H1 (cell line): Measurements from ENCODE around the gene TTC13. TPM values are rescaled to one million over a fixed set of nuclear protein-coding genes. Genes with fewer than 3 reads are reported as not detected.

Source experiments
- CTCF ChIA-PET: fragments of 300-600 bp; sonication (Branson Sonifier 250); formaldehyde crosslinking; loops from one replicate; lab custom pipeline; 2021; ENCODE audit not compliant: partially characterized antibody; lab: Charles Lee
- POLR2A ChIA-PET: fragments of 300-600 bp; sonication (Branson Sonifier 250); formaldehyde crosslinking; loops from one replicate; lab custom pipeline; 2021; ENCODE audit warnings: inconsistent platforms; ENCODE audit not compliant: partially characterized antibody; lab: Charles Lee
- DNase-seq, 2 experiments: peaks; one replicate each; pipeline versions ENCODE4 v3.0.0 to v3.0.0-alpha.2; 2010 to 2022; ENCODE audit warnings: low spot score in 2 of 2, low read depth in 1 of 2, mixed read lengths in 1 of 2
- FAIRE-seq: peaks from 2 replicates; lab custom pipeline; 2011; peaks lifted over from hg19 to GRCh38; lab: Jason Lieb, UNC
- H2AFZ ChIP-seq: 2 replicates; pipeline ENCODE4 v1.8.1; 2012; ENCODE audit warnings: low read length, inconsistent platforms
- H2AK5ac ChIP-seq: 2 replicates; pipeline ENCODE4 v1.6.1; 2013; ENCODE audit warnings: low read depth, low read length
- H2BK120ac ChIP-seq: replicated peaks from 2 replicates; pipeline ENCODE3; 2013; ENCODE audit warnings: low read depth, low read length, inconsistent platforms
- H2BK12ac ChIP-seq: 2 replicates; pipeline ENCODE4 v1.6.1; 2013; ENCODE audit warnings: low read depth, low read length
- H2BK15ac ChIP-seq: 2 replicates; pipeline ENCODE4 v1.6.1; 2013; ENCODE audit warnings: low read length
- H2BK20ac ChIP-seq: 2 replicates; pipeline ENCODE4 v1.6.1; 2013; ENCODE audit warnings: low read length
- H2BK5ac ChIP-seq: 2 replicates; pipeline ENCODE4 v1.6.1; 2013; ENCODE audit warnings: low read depth, low read length
- H3K14ac ChIP-seq: 2 replicates; pipeline ENCODE4 v1.6.1; 2013; ENCODE audit warnings: inconsistent platforms; ENCODE audit not compliant: insufficient read length
- H3K18ac ChIP-seq: 2 replicates; pipeline ENCODE4 v1.6.1; 2013; ENCODE audit warnings: low read length; ENCODE audit errors: extremely low read depth
- H3K23ac ChIP-seq: 2 replicates; pipeline ENCODE4 v1.6.1; 2013; ENCODE audit warnings: inconsistent platforms; ENCODE audit not compliant: insufficient read length
- H3K23me2 ChIP-seq: 2 replicates; pipeline ENCODE4 v1.6.1; 2013; ENCODE audit warnings: low read depth, low read length
- H3K27ac ChIP-seq: 2 replicates; pipeline ENCODE4 v1.6.1; 2011; ENCODE audit warnings: low read depth, low read length, inconsistent platforms
- H3K27me3 ChIP-seq, 4 experiments: replicated peaks in 1 of 4; 1 replicate in 1 of 4; 2 replicates in 3 of 4; pipeline versions ENCODE4 v1.6.1 to v1.8.1; 2011 to 2013; ENCODE audit warnings: low read length in 3 of 4, mild to moderate bottlenecking in 3 of 4, inconsistent platforms in 2 of 4, mixed read lengths in 2 of 4, moderate library complexity in 1 of 4; ENCODE audit not compliant: control insufficient read depth in 3 of 4, insufficient read depth in 3 of 4; ENCODE audit errors: extremely low read depth in 1 of 4
- H3K36me3 ChIP-seq, 4 experiments: 2 replicates each; pipeline versions ENCODE4 v1.6.1 to v1.8.1; 2011 to 2013; ENCODE audit warnings: mild to moderate bottlenecking in 4 of 4, low read length in 3 of 4, moderate library complexity in 2 of 4, control low read depth in 1 of 4, inconsistent platforms in 1 of 4; ENCODE audit not compliant: insufficient read depth in 4 of 4, control insufficient read depth in 2 of 4
- H3K4ac ChIP-seq: replicated peaks from 2 replicates; pipeline ENCODE3; 2013; ENCODE audit warnings: low read length, low read depth, mixed read lengths, inconsistent platforms; ENCODE audit not compliant: insufficient read length
- H3K4me1 ChIP-seq, 4 experiments: replicated peaks in 1 of 4; 1 replicate in 1 of 4; 2 replicates in 3 of 4; pipeline versions ENCODE4 v1.6.1 to v1.8.1; 2011 to 2013; ENCODE audit warnings: low read length in 3 of 4, inconsistent platforms in 2 of 4, mixed read lengths in 1 of 4; ENCODE audit not compliant: insufficient read depth in 4 of 4, control insufficient read depth in 3 of 4
- H3K4me2 ChIP-seq, 2 experiments: 2 replicates each; pipeline versions ENCODE4 v1.6.1 to v1.8.1; 2011 to 2013; ENCODE audit warnings: low read depth in 2 of 2, low read length in 2 of 2, control low read depth in 1 of 2, inconsistent platforms in 1 of 2, mild to moderate bottlenecking in 1 of 2; ENCODE audit not compliant: insufficient read depth in 1 of 2
- H3K4me3 ChIP-seq, 4 experiments: fragments of 200-600, 300-600 bp in 1 of 4; sonication (generic), shearing (Covaris generic), sonication (Bioruptor Twin) in 1 of 4; 2 replicates each; pipeline versions ENCODE4 v1.5.1 to v1.8.1; 2011 to 2016; ENCODE audit warnings: low read length in 4 of 4, low read depth in 3 of 4, control low read depth in 2 of 4, inconsistent platforms in 2 of 4, mild to moderate bottlenecking in 2 of 4, mixed read lengths in 1 of 4, moderate library complexity in 1 of 4; ENCODE audit not compliant: insufficient read depth in 2 of 4; ENCODE audit errors: extremely low read depth in 1 of 4
- H3K56ac ChIP-seq: replicated peaks from 2 replicates; pipeline ENCODE3; 2013; ENCODE audit warnings: low read depth, mild to moderate bottlenecking, mixed read lengths, low read length, inconsistent platforms; ENCODE audit not compliant: insufficient read length
- H3K79me1 ChIP-seq: 2 replicates; pipeline ENCODE4 v1.6.1; 2013; ENCODE audit warnings: low read depth, low read length, control low read depth
- H3K79me2 ChIP-seq, 2 experiments: 2 replicates each; pipeline versions ENCODE4 v1.6.1 to v1.8.1; 2012 to 2013; ENCODE audit warnings: low read length in 2 of 2, mild to moderate bottlenecking in 2 of 2, inconsistent platforms in 1 of 2; ENCODE audit not compliant: insufficient read depth in 2 of 2, control insufficient read depth in 1 of 2
- H3K9ac ChIP-seq, 4 experiments: replicated peaks in 1 of 4; 1 replicate in 1 of 4; 2 replicates in 3 of 4; pipeline versions ENCODE4 v1.6.1 to v1.8.1; 2011 to 2013; ENCODE audit warnings: low read depth in 3 of 4, low read length in 3 of 4, control low read depth in 2 of 4, mild to moderate bottlenecking in 2 of 4, moderate library complexity in 2 of 4, inconsistent platforms in 1 of 4; ENCODE audit errors: extremely low read depth in 1 of 4
- H3K9me3 ChIP-seq, 2 experiments: 2 replicates each; pipeline versions ENCODE4 v1.6.1 to v1.8.1; 2012 to 2013; ENCODE audit warnings: mild to moderate bottlenecking in 2 of 2, moderate library complexity in 2 of 2, control low read depth in 1 of 2, inconsistent platforms in 1 of 2, low read depth in 1 of 2, low read length in 1 of 2, mixed read lengths in 1 of 2; ENCODE audit not compliant: insufficient read depth in 2 of 2
- H4K20me1 ChIP-seq, 2 experiments: replicated peaks in 1 of 2; 2 replicates each; pipeline versions ENCODE3 to v1.8.1; 2011 to 2013; ENCODE audit warnings: inconsistent platforms in 2 of 2, low read length in 2 of 2, mild to moderate bottlenecking in 1 of 2; ENCODE audit not compliant: insufficient read depth in 2 of 2, control insufficient read depth in 1 of 2
- H4K5ac ChIP-seq: 2 replicates; pipeline ENCODE4 v1.6.1; 2013; ENCODE audit warnings: low read length, low read depth, mixed read lengths, inconsistent platforms; ENCODE audit not compliant: insufficient read length
- H4K8ac ChIP-seq: 2 replicates; pipeline ENCODE4 v1.8.0; 2013; ENCODE audit warnings: mild to moderate bottlenecking, moderate library complexity, low read length, inconsistent platforms; ENCODE audit not compliant: insufficient read depth; ENCODE audit errors: extremely low read depth
- H4K91ac ChIP-seq: replicated peaks from 2 replicates; pipeline ENCODE3; 2013; ENCODE audit warnings: low read length, mixed read lengths, inconsistent platforms; ENCODE audit not compliant: insufficient read length
- CBX8 ChIP-seq: fragments of 300-800, 300-1000 bp; sonication (generic); IDR thresholded peaks from 2 replicates; pipeline ENCODE4 v1.7.1; 2016; ENCODE audit warnings: low read depth, low read length, borderline replicate concordance
- CREB1 ChIP-seq: IDR thresholded peaks from 2 replicates; pipeline ENCODE4 v1.6.1; 2012; ENCODE audit warnings: inconsistent platforms
- GABPA ChIP-seq: IDR thresholded peaks from 2 replicates; pipeline ENCODE4 v1.6.1; 2011; ENCODE audit warnings: mild to moderate bottlenecking, low read length, moderate library complexity, borderline replicate concordance; ENCODE audit not compliant: insufficient read depth
- RAD21 ChIP-seq, 2 experiments: IDR thresholded peaks in 1 of 2; conservative IDR thresholded peaks in 1 of 2; 2 replicates each; pipeline ENCODE4 v1.6.1; 2011; ENCODE audit warnings: low read depth in 2 of 2, low read length in 2 of 2, improper control_type of control experiment in 1 of 2, inconsistent platforms in 1 of 2, mild to moderate bottlenecking in 1 of 2, moderate library complexity in 1 of 2
- RFX5 ChIP-seq: IDR thresholded peaks from 2 replicates; pipeline ENCODE4 v1.6.1; 2011; ENCODE audit warnings: low read depth, low read length, improper control_type of control experiment, borderline replicate concordance
- TEAD4 ChIP-seq: IDR thresholded peaks from 2 replicates; pipeline ENCODE4 v1.6.1; 2012; ENCODE audit warnings: low read depth, low read length, inconsistent platforms, mixed read lengths
- WGBS, 2 experiments: shearing (Covaris generic) in 1 of 2; methylation state at CpG; one replicate each; pipeline versions ENCODE4 v1.1.6 to v1.1.7; 2013 to 2015; ENCODE audit warnings: low lambda C conversion rate in 2 of 2, mixed read lengths in 2 of 2, inconsistent platforms in 1 of 2, low coverage in 1 of 2, missing lambda C conversion rate in 1 of 2; ENCODE audit not compliant: insufficient replicate concordance in 2 of 2, insufficient coverage in 1 of 2, insufficient read length in 1 of 2; ENCODE audit errors: extremely low coverage in 1 of 2, missing lambda C conversion rate in 1 of 2; 5-methylcytosine and 5-hydroxymethylcytosine counted together
- polyA plus RNA-seq, 7 experiments: library from polyadenylated mRNA; depleted of rRNA in 3 of 7; stranded (reverse) in 5 of 7; unstranded in 2 of 7; fragments of >200 nt in 5 of 7; fragments of 200-250 nt in 2 of 7; gene quantifications; 1 replicate in 5 of 7; 2 replicates in 1 of 7; 4 replicates in 1 of 7; pipeline versions ENCODE4 v1.2.1 to v1.2.3, GENCODE V29; 2011 to 2013; ENCODE audit warnings: missing spikeins in 2 of 7, mixed read lengths in 2 of 7
- total RNA-seq: library from RNA; stranded (reverse); fragmentation: NEBNext Ultra II Directional; extraction: Animal tissue kit (Norgen Biotek cat#: 25700); gene quantifications from 2 replicates; pipeline ENCODE4 v1.2.1, GENCODE V29; 2021
- TF ChIP-seq, protein P1 (sequence below), 3 experiments: IDR thresholded peaks; 1 replicate in 2 of 3; 2 replicates in 1 of 3; pipeline versions ENCODE4 v1.5.1 to v1.6.1; 2011; ENCODE audit warnings: low read length in 3 of 3, mild to moderate bottlenecking in 3 of 3, inconsistent platforms in 2 of 3, low read depth in 1 of 3, moderate library complexity in 1 of 3; ENCODE audit not compliant: insufficient read depth in 1 of 3; ENCODE audit errors: control extremely low read depth in 1 of 3

TTC13 gene
- total and polyA plus RNA-seq, 2 of the 8 experiments (the other 6 are each of a cell fraction or from before 2014, with no cell fraction given) = 3.1 to 7.1 TPM

DNA sequence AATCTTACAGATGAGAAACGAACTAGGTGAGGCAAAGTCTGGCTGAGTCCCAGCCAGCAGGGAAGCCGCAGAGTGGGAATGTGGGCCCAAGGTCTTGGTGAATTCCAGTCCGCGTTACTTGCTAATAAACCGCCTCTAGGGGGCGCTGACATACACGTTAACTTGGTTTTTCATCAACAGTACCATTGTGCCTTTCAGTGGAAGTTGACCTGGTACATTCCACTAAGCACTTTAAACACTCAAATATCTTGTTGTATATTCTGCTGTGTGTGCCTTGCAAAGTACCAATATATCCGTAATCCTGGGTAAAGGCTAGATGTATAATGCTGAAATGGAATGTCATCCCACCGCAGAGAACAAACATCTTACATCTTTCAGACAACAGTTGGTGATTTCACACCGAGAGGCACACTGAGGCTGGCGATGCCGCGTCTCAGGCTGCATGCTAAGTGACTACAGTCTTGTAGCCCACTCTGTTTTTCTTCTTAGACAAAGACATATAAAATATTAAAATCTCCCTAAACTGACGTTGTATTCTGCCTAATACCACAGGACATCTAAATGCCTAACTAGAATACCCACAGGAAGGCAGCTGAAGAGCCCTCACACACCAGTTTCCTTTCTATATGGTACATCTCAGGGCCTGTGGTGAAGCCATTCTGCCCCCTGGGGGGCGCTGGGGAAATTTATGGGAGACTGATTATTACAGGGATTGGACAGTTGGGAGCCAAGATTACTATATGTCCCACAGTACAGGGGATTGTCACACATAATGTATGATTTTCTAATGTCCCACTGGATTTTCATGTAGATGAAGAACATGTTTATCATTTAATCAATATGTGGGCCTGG is 61.2 kb downstream of the TTC13 start:
- Histone ChIP-seq H3K9ac (no peak overlapping the region), H2AFZ (no peak overlapping the region), H2BK120ac (no peak overlapping the region), H2BK20ac (no peak overlapping the region), H3K18ac (no peak overlapping the region), H3K36me3 (no peaks in the 10 kb centered on the region; a peak in 3 of 8 replicates), H3K4ac (no peak overlapping the region), H3K79me2 (no peaks in the 10 kb centered on the region), H4K8ac (no peak overlapping the region), H3K56ac (no peak overlapping the region), H2AK5ac (no peak overlapping the region), H2BK12ac (no peak overlapping the region), H3K14ac (no peak overlapping the region), H2BK5ac (no peak overlapping the region), H4K91ac (no peak overlapping the region), H3K4me3 (no peak overlapping the region), H3K79me1 (no peaks in the 10 kb centered on the region), H3K4me2 (no peak overlapping the region), H3K23me2 (no peaks in the 10 kb centered on the region), H3K27me3 (no peaks in the 10 kb centered on the region), H3K27ac (no peak overlapping the region), H4K5ac (no peak overlapping the region), H3K9me3 (no peaks in the 10 kb centered on the region), H3K23ac (no peak overlapping the region), H3K4me1 (no peaks in the 10 kb centered on the region), H2BK15ac (no peak overlapping the region), H4K20me1 (no peaks in the 10 kb centered on the region)
- peak; percentile 74 for FAIRE-seq
- peak; percentile 58 to 86 for DNase-seq
- ChIA-PET POLR2A (no interaction called here), CTCF (interaction anchor here (0.6 to 2.5 kb wide), 30 partner anchors 8 to 294 kb away, joined by 3 to 13 read pairs (median 4); partner anchors contain the start of gene TTC13)
- WGBS, 2 experiments = 50% methylated on average over 15 of the region's 15 CpGs; no CpG with 5 or more reads in 1 of the 2 experiments
- TF ChIP-seq CREB1 = 0 out of 2 replicates have a peak, but pooled peaks have one; percentile 20
- no peak for TF ChIP-seq RFX5
- peak; percentile 74 to 85 for TF ChIP-seq RAD21 (IDR thresholded peaks at IDR 0.05 in 1 of 2, conservative IDR thresholded peaks at IDR 0.05 in 1 of 2; ENCODE audit: low read depth in 2 of 2, low read length in 2 of 2)
- TF ChIP-seq GABPA = 0 out of 2 replicates have a peak, but pooled peaks have one; percentile 33
- TF ChIP-seq CBX8 = no peak
- peak; percentile 80 for TF ChIP-seq TEAD4
- TF ChIP-seq, protein P1, sequence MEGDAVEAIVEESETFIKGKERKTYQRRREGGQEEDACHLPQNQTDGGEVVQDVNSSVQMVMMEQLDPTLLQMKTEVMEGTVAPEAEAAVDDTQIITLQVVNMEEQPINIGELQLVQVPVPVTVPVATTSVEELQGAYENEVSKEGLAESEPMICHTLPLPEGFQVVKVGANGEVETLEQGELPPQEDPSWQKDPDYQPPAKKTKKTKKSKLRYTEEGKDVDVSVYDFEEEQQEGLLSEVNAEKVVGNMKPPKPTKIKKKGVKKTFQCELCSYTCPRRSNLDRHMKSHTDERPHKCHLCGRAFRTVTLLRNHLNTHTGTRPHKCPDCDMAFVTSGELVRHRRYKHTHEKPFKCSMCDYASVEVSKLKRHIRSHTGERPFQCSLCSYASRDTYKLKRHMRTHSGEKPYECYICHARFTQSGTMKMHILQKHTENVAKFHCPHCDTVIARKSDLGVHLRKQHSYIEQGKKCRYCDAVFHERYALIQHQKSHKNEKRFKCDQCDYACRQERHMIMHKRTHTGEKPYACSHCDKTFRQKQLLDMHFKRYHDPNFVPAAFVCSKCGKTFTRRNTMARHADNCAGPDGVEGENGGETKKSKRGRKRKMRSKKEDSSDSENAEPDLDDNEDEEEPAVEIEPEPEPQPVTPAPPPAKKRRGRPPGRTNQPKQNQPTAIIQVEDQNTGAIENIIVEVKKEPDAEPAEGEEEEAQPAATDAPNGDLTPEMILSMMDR (IDR thresholded peaks at IDR 0.05; ENCODE audit: control extremely low read depth in 1 of 3, insufficient read depth in 1 of 3, low read depth in 1 of 3, low read length in 3 of 3) = peak; percentile 53 to 87 (median 81)
